ENCODE measurements around the gene PUSL1. TPM values are rescaled to one million over a fixed set of nuclear protein-coding genes. Genes with fewer than 3 reads are reported as not detected.

The PUSL1 gene
- total RNA-seq, 1 donor from 2014 or later = 12.6 TPM

DNA sequence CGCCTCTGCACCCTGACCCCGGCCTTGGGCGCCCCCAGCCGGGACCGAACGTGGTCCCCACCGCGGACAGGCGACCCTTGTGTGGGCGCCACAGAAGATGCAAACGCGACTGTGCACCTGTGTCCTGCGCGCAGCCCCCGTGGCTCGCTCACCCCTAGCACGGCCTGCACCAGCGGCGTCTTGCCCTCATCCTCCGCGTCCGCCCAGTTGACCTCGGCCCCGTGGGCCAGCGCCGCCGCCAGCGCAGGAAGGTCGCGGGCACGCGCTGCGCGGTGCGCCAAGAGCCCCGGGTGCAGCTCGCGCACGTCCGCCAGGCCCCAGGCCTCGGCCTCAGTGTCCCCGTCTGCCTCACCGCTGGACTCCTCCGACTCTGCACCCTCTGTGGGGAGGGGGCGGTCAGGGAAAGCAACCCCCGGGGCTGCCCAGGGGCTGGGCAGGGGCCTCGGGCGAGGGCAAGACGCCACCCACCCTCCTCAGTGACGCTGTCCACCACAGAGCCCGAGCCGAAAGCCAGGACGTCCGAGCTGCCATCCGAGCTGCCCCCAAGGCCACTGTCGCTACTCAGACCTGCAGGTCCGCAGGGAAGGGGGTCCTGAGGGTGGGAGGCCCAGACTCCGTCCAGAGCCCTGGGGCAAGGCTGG is 14.0 kb upstream of the PUSL1 start:
- H3K4me1 Mint-ChIP-seq = peaks cover 10% of the 10 kb centered on the region
- H3K36me3 Mint-ChIP-seq (ENCODE audit: low read depth) = no peaks in the 10 kb centered on the region
- H3K4me3 Mint-ChIP-seq = no peak overlapping the region
- TF ChIP-seq, protein P1, sequence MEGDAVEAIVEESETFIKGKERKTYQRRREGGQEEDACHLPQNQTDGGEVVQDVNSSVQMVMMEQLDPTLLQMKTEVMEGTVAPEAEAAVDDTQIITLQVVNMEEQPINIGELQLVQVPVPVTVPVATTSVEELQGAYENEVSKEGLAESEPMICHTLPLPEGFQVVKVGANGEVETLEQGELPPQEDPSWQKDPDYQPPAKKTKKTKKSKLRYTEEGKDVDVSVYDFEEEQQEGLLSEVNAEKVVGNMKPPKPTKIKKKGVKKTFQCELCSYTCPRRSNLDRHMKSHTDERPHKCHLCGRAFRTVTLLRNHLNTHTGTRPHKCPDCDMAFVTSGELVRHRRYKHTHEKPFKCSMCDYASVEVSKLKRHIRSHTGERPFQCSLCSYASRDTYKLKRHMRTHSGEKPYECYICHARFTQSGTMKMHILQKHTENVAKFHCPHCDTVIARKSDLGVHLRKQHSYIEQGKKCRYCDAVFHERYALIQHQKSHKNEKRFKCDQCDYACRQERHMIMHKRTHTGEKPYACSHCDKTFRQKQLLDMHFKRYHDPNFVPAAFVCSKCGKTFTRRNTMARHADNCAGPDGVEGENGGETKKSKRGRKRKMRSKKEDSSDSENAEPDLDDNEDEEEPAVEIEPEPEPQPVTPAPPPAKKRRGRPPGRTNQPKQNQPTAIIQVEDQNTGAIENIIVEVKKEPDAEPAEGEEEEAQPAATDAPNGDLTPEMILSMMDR (IDR thresholded peaks at IDR 0.05) = no peak
- CTCF ChIA-PET = no interaction called here
- H3K27me3 Mint-ChIP-seq = peaks cover 2% of the 10 kb centered on the region
- no peak for DNase-seq
- POLR2A ChIA-PET = no interaction called here
- no peak overlapping the region for H3K27ac Mint-ChIP-seq
- ATAC-seq (ENCODE audit: low read depth) = no peak
- intact Hi-C loops (cut with micrococcal nuclease) = loop anchor here (5.0 kb wide), 1 partner anchor 87 kb away; the partner anchor contains the start of gene TNFRSF18
- H3K9me3 Mint-ChIP-seq = no peaks in the 10 kb centered on the region

DNA sequence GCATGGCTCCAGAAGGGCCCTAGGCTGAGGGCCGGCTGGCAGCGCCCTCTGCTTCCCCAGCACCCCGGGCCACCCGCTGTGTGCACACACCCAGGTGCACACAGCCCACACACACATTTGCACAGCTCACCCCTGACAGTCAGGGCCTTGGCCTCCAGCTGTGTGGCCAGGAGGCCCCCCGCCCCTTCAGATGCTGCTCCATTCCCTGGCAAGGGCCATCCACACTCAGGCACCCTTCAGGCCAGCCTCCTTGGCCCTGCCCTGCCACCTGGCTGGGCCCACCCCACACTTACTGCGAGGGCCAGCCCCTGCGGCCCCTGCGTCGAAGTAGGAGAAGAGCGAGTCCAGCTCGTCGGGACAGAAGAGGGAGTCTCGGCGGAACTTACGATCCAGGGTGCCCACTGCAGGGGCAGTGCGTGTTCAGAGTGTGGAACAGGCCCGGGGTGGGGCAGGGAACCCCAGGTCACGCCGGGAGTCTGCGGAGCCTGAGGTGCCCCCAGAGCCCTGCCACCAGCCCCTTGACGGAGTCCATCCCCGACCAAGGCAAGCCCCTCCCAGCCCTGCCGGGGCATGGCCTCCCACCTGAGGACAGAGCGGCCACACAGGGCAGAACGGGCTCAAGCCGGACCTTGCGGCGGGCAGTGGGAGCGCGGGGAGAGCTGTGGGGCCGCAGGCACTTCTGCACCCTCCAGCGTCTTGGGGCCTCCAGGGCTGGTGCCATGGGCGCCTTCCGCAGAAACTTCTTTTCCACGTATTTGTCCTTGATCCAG is 13.1 kb upstream of the PUSL1 start:
- intact Hi-C loops (cut with micrococcal nuclease) = no loop called here
- TF ChIP-seq, protein P1 (IDR thresholded peaks at IDR 0.05) = no peak
- H3K9me3 Mint-ChIP-seq = no peaks in the 10 kb centered on the region
- ATAC-seq (ENCODE audit: low read depth) = no peak
- no peak overlapping the region for H3K4me3 Mint-ChIP-seq
- H3K4me1 Mint-ChIP-seq = peaks cover 6% of the 10 kb centered on the region
- ChIA-PET CTCF (interaction anchor here (0.9 kb wide), 1 partner anchor 263 kb away, joined by 4 read pairs; no protein-coding TSS in a partner anchor), POLR2A (interaction anchor here (0.6 kb wide), 1 partner anchor 27 kb away, joined by 5 read pairs; no protein-coding TSS in a partner anchor)
- no peaks in the 10 kb centered on the region for H3K36me3 Mint-ChIP-seq (ENCODE audit: low read depth)
- no peaks in the 10 kb centered on the region for H3K27me3 Mint-ChIP-seq
- H3K27ac Mint-ChIP-seq = no peak overlapping the region
- DNase-seq = no peak

DNA sequence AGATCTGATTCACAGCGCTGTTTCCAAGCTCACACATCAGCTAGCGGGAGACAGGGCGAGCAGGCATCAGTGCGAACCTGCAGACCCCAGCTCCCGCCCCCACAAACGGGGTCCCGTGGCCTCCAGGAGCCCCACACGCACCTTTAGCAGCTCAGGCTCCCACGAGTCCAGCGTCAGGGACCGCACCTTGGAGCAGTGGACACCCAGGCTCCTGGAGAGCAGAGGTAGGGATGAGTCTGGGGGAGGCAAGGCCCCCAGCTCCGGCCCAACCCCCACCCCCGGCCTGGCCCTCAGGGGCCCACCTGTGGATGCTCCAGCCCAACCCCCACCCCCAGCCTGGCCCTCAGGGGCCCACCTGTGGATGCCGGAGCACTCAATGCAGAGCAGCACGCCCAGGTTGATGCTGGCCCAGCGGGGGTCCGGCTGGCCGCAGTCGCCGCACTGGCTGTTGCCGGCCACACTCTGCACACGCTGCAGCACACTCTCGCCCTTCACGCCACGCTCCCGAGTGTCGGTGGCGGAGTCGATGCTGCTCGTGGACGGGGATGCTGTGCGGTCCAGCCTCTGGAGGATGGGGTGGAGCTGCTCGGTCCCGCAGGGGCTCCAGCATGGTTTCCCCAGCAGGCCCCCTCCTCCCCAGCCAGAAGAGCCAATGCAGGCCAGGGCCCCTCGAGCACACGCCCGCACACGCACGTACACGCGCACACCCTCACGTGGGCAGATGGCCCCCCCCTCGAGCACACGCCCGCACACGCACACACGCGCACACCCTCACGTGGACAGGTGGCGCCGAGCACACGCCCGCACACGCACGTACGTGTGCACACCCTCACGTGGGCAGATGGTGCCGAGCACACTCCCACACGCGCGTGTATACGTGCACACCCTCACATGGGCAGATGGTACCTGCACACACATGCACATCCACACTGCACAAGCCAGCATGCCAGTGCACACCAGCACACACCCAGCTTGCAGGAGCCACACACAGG is 12.0 kb upstream of the PUSL1 start:
- CTCF ChIA-PET = interaction anchor here (0.9 kb wide), 1 partner anchor 264 kb away, joined by 4 read pairs; no protein-coding TSS in a partner anchor
- no peak overlapping the region for H3K4me3 Mint-ChIP-seq
- intact Hi-C loops (cut with micrococcal nuclease) = no loop called here

DNA sequence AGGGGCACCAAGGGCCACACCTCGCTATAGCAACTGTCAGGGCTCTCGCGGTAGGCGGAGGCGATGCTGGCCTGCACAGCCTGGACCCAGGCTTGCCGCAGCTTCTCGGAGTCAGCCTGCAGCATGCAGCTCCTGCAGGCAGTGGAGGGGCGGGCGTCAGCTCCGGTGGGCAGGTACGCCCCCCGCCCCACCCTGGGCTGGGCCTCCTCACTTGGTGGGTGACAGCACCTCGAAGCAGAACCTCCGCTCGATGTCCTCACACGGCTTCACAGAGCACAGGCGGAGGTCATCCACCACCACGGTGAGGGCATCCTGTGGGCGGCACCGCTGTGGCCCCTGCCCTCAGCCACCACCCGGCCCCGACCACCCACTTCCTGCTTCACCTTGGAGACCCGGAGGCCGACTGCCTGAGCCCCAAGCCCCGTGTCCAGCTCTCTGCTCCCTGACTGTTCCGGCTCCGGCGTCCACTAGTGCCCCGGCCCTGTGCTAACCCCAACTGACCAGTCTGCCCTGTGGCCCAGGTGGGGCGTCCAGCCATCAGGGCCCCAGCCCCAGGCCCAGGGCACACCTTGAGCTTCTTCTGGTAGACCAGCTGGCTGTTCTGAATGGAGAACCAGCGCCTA is 10.5 kb upstream of the PUSL1 start:
- H3K4me3 Mint-ChIP-seq = no peak overlapping the region
- DNase-seq (no peak), ATAC-seq (ENCODE audit: low read depth) (no peak)
- H3K36me3 Mint-ChIP-seq (ENCODE audit: low read depth) = no peaks in the 10 kb centered on the region
- TF ChIP-seq, protein P1 (IDR thresholded peaks at IDR 0.05) = no peak
- ChIA-PET CTCF (no interaction called here), POLR2A (interaction anchor here (0.6 kb wide), 1 partner anchor 233 kb away, joined by 4 read pairs; no protein-coding TSS in a partner anchor)
- intact Hi-C loops (cut with micrococcal nuclease) = no loop called here
- no peaks in the 10 kb centered on the region for H3K9me3 Mint-ChIP-seq
- no peak overlapping the region for H3K27ac Mint-ChIP-seq
- H3K4me1 Mint-ChIP-seq = no peaks in the 10 kb centered on the region
- H3K27me3 Mint-ChIP-seq = no peaks in the 10 kb centered on the region

More for the DNA sequence above, 12.0 kb upstream of the PUSL1 start:
- TF ChIP-seq, protein P1 (IDR thresholded peaks at IDR 0.05) = no peak
- no peaks in the 10 kb centered on the region for H3K27me3 Mint-ChIP-seq
- DNase-seq (no peak), ATAC-seq (ENCODE audit: low read depth) (no peak)
- H3K27ac Mint-ChIP-seq = no peak overlapping the region
- H3K9me3 Mint-ChIP-seq = no peaks in the 10 kb centered on the region
- peaks cover 6% of the 10 kb centered on the region for H3K4me1 Mint-ChIP-seq
- POLR2A ChIA-PET = interaction anchor here (0.6 kb wide), 1 partner anchor 28 kb away, joined by 5 read pairs; no protein-coding TSS in a partner anchor
- no peaks in the 10 kb centered on the region for H3K36me3 Mint-ChIP-seq (ENCODE audit: low read depth)

All from activated B cell treated with CpG ODN at 0.5 μM for 24 hours (primary cell).